ENCODE results near the gene BCR. TPM values are rescaled to one million over a fixed set of nuclear protein-coding genes. Genes with fewer than 3 reads are reported as not detected.

The BCR gene
- total and polyA plus RNA-seq, 2 donors from 2014 or later = 45.0 to 97.7 TPM

DNA sequence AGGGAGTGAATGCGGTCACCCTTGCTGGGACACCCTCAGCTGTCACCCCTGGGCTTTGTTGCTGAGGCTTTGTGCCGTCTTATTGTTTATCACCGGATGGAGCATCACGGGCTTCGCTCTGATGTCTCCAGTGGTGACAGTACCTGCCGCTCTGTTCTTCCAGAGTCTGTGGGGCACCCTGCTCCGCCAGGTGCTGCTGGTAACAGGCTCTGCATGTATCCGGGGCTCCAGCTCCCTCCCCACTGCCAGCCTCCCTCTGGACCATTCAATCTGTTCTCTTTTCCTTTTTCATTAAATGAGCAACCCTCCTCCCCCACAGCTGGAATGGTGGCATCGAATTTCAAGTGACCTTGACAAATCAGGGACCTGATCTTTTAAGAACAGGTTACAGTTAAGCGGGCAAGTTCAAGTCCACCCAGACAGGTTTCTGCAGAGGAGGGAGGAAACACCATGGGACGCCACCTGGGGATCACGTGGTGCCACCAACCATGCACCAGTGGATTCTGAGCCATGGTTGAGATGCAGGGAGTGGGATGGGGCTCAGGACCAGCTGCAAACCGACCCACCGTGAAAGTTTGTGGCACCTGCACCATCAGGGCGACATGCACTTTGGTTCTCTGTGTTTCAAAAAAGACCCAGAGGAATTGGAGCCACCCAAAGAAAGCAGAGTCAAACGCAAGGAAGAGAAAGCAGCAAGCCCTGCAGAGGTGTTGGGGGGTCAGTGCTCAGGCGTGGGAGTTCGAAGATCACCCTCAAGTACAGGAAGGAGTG lies 89.3 kb downstream of the BCR start:
- H3K36me3 ChIP-seq (ENCODE audit: control insufficient read depth in 2 of 3, insufficient read depth in 3 of 3, low read length in 3 of 3) = peaks cover 6 to 43% (median 23%) of the 10 kb centered on the region in 3 donors
- no peaks in the 10 kb centered on the region for H3K9me3 ChIP-seq (ENCODE audit: control insufficient read depth in 2 of 3, insufficient read depth in 1 of 3, low read length in 3 of 3)
- H3K4me3 ChIP-seq (ENCODE audit: low read length in 3 of 3) = no peak overlapping the region
- peaks cover 3 to 51% (median 45%) of the 10 kb centered on the region in 3 donors for H3K4me1 ChIP-seq (ENCODE audit: control insufficient read depth in 2 of 3, insufficient read depth in 2 of 3, low read depth in 1 of 3, low read length in 3 of 3)
- FAIRE-seq (no peak), DNase-seq (peak in 4 of 5 donors; percentile 84 to 93 (median 89))
- H3K27ac ChIP-seq (ENCODE audit: low read depth in 2 of 2, low read length in 2 of 2) = peak overlapping the region; percentile 70 to 72
- TF ChIP-seq, protein P1, sequence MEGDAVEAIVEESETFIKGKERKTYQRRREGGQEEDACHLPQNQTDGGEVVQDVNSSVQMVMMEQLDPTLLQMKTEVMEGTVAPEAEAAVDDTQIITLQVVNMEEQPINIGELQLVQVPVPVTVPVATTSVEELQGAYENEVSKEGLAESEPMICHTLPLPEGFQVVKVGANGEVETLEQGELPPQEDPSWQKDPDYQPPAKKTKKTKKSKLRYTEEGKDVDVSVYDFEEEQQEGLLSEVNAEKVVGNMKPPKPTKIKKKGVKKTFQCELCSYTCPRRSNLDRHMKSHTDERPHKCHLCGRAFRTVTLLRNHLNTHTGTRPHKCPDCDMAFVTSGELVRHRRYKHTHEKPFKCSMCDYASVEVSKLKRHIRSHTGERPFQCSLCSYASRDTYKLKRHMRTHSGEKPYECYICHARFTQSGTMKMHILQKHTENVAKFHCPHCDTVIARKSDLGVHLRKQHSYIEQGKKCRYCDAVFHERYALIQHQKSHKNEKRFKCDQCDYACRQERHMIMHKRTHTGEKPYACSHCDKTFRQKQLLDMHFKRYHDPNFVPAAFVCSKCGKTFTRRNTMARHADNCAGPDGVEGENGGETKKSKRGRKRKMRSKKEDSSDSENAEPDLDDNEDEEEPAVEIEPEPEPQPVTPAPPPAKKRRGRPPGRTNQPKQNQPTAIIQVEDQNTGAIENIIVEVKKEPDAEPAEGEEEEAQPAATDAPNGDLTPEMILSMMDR (IDR thresholded peaks at IDR 0.05; ENCODE audit: borderline replicate concordance, extremely low read depth, insufficient read depth) = no peak
- H3K9ac ChIP-seq (ENCODE audit: low read length in 3 of 3) = peak overlapping the region in 1 of 3 donors; percentile 42
- no peaks in the 10 kb centered on the region for H3K27me3 ChIP-seq (ENCODE audit: control insufficient read depth, insufficient read depth, low read length)
- intact Hi-C loops (cut with DNase I) = no loop called here

DNA sequence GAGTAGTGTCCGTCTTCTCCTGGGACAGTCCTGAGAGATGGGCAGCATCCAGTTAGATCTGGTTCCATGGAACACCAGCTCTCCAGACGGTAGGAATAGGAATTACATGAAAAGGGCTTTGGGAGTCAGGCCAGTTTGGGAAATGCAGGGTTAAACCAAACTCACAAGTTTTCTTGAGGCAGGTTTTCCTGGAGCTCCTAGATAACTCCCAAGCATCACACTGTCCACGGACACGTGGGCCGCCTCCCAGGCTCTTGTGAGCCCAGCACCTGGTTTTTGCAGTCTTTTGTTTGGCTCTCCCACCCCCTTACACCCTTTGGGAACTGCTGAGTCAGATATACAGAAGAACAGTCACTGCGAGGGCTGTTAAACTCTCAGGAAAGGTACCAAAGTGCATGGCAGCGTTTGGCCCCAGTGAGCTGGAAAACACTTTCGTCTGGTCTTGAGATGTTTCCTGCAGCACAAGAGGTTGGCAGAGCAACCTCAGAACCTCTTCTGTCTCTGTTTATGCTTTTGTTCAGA lies 90.0 kb downstream of the BCR start:
- Histone ChIP-seq H3K9ac (ENCODE audit: low read length in 3 of 3) (peak overlapping the region in 1 of 3 donors; percentile 21), H3K9me3 (ENCODE audit: control insufficient read depth in 2 of 3, insufficient read depth in 1 of 3, low read length in 3 of 3) (no peaks in the 10 kb centered on the region), H3K36me3 (ENCODE audit: control insufficient read depth in 2 of 3, insufficient read depth in 3 of 3, low read length in 3 of 3) (peaks cover 6 to 48% (median 27%) of the 10 kb centered on the region in 3 donors), H3K4me3 (ENCODE audit: low read length in 3 of 3) (no peak overlapping the region), H3K4me1 (ENCODE audit: control insufficient read depth in 2 of 3, insufficient read depth in 2 of 3, low read depth in 1 of 3, low read length in 3 of 3) (peaks cover 3 to 45% (median 41%) of the 10 kb centered on the region in 3 donors), H3K27ac (ENCODE audit: low read depth in 2 of 2, low read length in 2 of 2) (peak overlapping the region; percentile 70 to 72), H3K27me3 (ENCODE audit: control insufficient read depth, insufficient read depth, low read length) (no peaks in the 10 kb centered on the region)
- peak in 3 of 5 donors; percentile 31 to 51 (median 42) for DNase-seq
- intact Hi-C loops (cut with DNase I) = no loop called here
- TF ChIP-seq, protein P1 (IDR thresholded peaks at IDR 0.05; ENCODE audit: borderline replicate concordance, extremely low read depth, insufficient read depth) = peak; percentile 7
- no peak for FAIRE-seq

DNA sequence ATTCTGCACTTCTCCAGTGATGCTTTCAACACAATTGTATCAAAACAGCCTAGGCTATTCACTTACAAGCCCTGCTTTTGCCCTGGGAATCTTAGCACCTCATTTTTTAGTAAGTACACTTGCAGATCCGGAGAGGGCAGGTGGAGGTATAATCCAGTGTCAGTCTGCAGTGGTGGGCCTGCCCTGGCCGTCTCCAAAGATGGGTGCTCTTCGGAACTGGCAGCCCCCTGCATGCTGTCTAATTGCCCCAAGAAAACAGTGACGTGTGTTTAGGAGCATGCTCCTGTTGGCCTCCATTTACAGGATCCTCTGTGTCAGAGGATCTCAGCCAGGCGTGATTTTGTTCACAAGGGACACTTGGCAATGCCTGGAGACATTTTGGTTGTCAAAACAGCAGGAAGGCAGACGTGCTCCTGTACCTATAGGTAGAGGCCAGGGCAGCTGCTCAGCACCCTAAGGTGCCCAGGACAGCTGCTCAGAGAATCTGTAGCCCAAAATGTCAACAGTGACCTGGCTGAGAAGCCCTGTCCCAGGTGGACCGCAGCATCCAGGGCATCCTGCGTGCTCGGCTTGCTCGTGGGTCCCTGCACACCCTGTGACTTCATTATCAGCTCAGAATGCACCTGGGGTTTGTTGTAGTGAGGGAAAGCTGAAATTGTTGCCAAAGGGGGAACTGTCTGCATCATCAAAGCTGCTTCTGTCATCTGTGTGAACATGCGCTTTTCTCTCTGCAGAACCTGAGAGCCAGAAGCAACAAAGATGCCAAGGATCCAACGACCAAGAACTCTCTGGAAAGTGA lies 90.7 kb downstream of the BCR start:
- H3K4me1 ChIP-seq (ENCODE audit: control insufficient read depth in 2 of 3, insufficient read depth in 2 of 3, low read depth in 1 of 3, low read length in 3 of 3) = peaks cover 3 to 40% (median 37%) of the 10 kb centered on the region in 3 donors
- intact Hi-C loops (cut with DNase I) = no loop called here
- H3K9me3 ChIP-seq (ENCODE audit: control insufficient read depth in 2 of 3, insufficient read depth in 1 of 3, low read length in 3 of 3) = no peaks in the 10 kb centered on the region
- H3K4me3 ChIP-seq (ENCODE audit: low read length in 3 of 3) = no peak overlapping the region
- H3K9ac ChIP-seq (ENCODE audit: low read length in 3 of 3) = peak overlapping the region in 1 of 3 donors; percentile 21
- TF ChIP-seq, protein P1 (IDR thresholded peaks at IDR 0.05; ENCODE audit: borderline replicate concordance, extremely low read depth, insufficient read depth) = no peak
- peak overlapping the region in 1 of 2 donors; percentile 27 for H3K27ac ChIP-seq (ENCODE audit: low read depth in 2 of 2, low read length in 2 of 2)
- H3K27me3 ChIP-seq (ENCODE audit: control insufficient read depth, insufficient read depth, low read length) = no peaks in the 10 kb centered on the region
- peaks cover 6 to 53% (median 28%) of the 10 kb centered on the region in 3 donors for H3K36me3 ChIP-seq (ENCODE audit: control insufficient read depth in 2 of 3, insufficient read depth in 3 of 3, low read length in 3 of 3)
- FAIRE-seq (no peak), DNase-seq (no peak)
